Pons (tissue), 1 donor: ENCODE measurements around the gene NR5A1.

ENCODE experiments used
- DNase-seq: peaks from one replicate; pipeline ENCODE4 v3.0.0-alpha.2; 2016; ENCODE audit warnings: low spot score

Gene NR5A1

GRCh38 chr9:124506931-124507879 is at the start of gene NR5A1:
Gene NR5A1 (minus strand): TSS chr9:124507399. CDS start chr9:124503395, 4,004 bp downstream.
- DNase-seq = no peak

- DNase-seq = no peak
Observed at GRCh38 chr9:124555043-124555442, 47.8 kb upstream of the NR5A1 start.

GRCh38 chr9:124553738-124554137 is 46.5 kb upstream of the NR5A1 start:
- no peak for DNase-seq

- no peak for DNase-seq
Observed at GRCh38 chr9:124552273-124552605, 45.0 kb upstream of the NR5A1 start.

- DNase-seq = peak; percentile 68
Observed at GRCh38 chr9:124551472-124552272, 44.5 kb upstream of the NR5A1 start.

GRCh38 chr9:124550072-124550471 is 42.9 kb upstream of the NR5A1 start:
- DNase-seq = no peak

GRCh38 chr9:124549016-124549415 is 41.8 kb upstream of the NR5A1 start:
- no peak for DNase-seq

- no peak for DNase-seq
Observed at GRCh38 chr9:124544535-124544934, 37.3 kb upstream of the NR5A1 start.

- no peak for DNase-seq
Observed at GRCh38 chr9:124541824-124542223, 34.6 kb upstream of the NR5A1 start.

- DNase-seq = no peak
Observed at GRCh38 chr9:124537926-124538325, 30.7 kb upstream of the NR5A1 start.

GRCh38 chr9:124535846-124536245 is 28.6 kb upstream of the NR5A1 start:
- DNase-seq = no peak

- no peak for DNase-seq
Observed at GRCh38 chr9:124532897-124533296, 25.7 kb upstream of the NR5A1 start.

GRCh38 chr9:124531115-124531514 is 23.9 kb upstream of the NR5A1 start:
- no peak for DNase-seq

GRCh38 chr9:124530246-124530645 is 23.0 kb upstream of the NR5A1 start:
- no peak for DNase-seq

- no peak for DNase-seq
Observed at GRCh38 chr9:124527781-124528180, 20.6 kb upstream of the NR5A1 start.

- DNase-seq = no peak
Observed at GRCh38 chr9:124526174-124526573, 19.0 kb upstream of the NR5A1 start.

GRCh38 chr9:124522121-124523098 is 15.2 kb upstream of the NR5A1 start:
- DNase-seq = no peak

GRCh38 chr9:124521142-124521541 is 13.9 kb upstream of the NR5A1 start:
- no peak for DNase-seq

- peak; percentile 91 for DNase-seq
Observed at GRCh38 chr9:124520206-124520596, 13.0 kb upstream of the NR5A1 start.

- no peak for DNase-seq
Observed at GRCh38 chr9:124518116-124518515, 10.9 kb upstream of the NR5A1 start.

- DNase-seq = no peak
Observed at GRCh38 chr9:124517600-124517999, 10.4 kb upstream of the NR5A1 start.

- no peak for DNase-seq
Observed at GRCh38 chr9:124514874-124515273, 7.7 kb upstream of the NR5A1 start.
